Subcutaneous abdominal adipose tissue (tissue), 5 donors: Measurements from ENCODE around the gene PHF3.

Experiments used
- H3K27ac ChIP-seq: one replicate; pipeline ENCODE4 v1.7.0; 2013; ENCODE audit warnings: low read depth, mild to moderate bottlenecking, inconsistent platforms, low read length, moderate library complexity
- H3K27me3 ChIP-seq, 5 donors: one replicate each; pipeline ENCODE4 v1.7.0; 2013; ENCODE audit warnings: low read length in 5 of 5, inconsistent platforms in 1 of 5; ENCODE audit not compliant: control insufficient read depth in 5 of 5, insufficient read depth in 4 of 5
- H3K36me3 ChIP-seq, 5 donors: one replicate each; pipeline ENCODE4 v1.7.0; 2013; ENCODE audit warnings: low read length in 5 of 5; ENCODE audit not compliant: control insufficient read depth in 5 of 5, insufficient read depth in 5 of 5
- H3K4me1 ChIP-seq, 5 donors: one replicate each; pipeline ENCODE4 v1.7.0; 2013; ENCODE audit warnings: low read length in 5 of 5, mild to moderate bottlenecking in 3 of 5, moderate library complexity in 1 of 5; ENCODE audit not compliant: control insufficient read depth in 5 of 5, insufficient read depth in 5 of 5
- H3K4me3 ChIP-seq, 5 donors: one replicate each; pipeline ENCODE4 v1.7.0; 2013; ENCODE audit warnings: low read length in 5 of 5, low read depth in 1 of 5
- H3K9ac ChIP-seq, 5 donors: one replicate each; pipeline ENCODE4 v1.7.0; 2013; ENCODE audit warnings: low read length in 5 of 5, mild to moderate bottlenecking in 4 of 5, moderate library complexity in 3 of 5
- H3K9me3 ChIP-seq, 5 donors: one replicate each; pipeline ENCODE4 v1.7.0; 2013; ENCODE audit warnings: low read length in 5 of 5; ENCODE audit not compliant: control insufficient read depth in 5 of 5
- donor health status: healthy.
- donor health status: healthy.
- donor health status: healthy.
- donor health status: healthy.
- donor health status: healthy.

The PHF3 gene

DNA sequence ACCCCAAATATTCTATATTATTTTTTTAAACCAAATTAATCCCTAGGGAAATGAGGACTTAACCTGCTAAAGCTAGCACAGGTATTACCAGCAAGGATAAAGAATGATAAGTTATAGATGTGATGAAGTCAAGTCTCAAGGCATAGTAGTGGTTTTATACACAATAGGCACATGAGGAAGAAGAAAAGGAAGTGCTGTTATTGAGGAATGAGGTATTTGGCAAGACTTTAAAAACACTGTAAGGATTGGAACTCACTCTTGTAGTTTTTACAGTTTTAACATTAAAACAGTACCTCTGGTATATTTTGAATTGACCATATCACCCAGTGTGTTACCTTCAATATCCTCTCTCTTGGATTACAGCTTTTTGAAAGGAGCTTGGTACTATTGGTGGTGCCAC, 54.6 kb downstream of the PHF3 start:
- Histone ChIP-seq H3K36me3 (peaks cover 0 to 15% (median 3%) of the 10 kb centered on the region in 5 donors), H3K9me3 (no peaks in the 10 kb centered on the region), H3K9ac (no peak overlapping the region)

DNA sequence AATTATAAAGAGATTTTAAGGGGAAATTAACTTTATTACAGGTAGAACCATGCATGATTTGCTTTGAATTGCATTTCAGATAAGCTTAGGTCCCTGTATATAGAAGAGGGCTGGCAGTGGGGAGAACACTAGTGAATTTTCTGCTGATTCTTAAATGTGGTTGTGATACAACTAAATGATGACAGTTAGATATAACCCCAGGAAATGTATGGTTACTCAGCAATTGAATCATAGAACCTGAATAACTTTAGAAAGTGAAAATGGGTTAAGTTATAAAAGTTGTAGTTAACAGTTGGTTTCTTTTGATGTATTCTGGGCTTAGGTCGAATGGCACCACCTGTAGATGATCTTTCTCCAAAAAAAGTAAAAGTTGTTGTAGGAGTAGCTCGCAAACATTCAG, 70.1 kb downstream of the PHF3 start:
- H3K4me1 ChIP-seq, result no peaks in the 10 kb centered on the region

More for the DNA sequence above, 54.6 kb downstream of the PHF3 start:
- no peak overlapping the region for H3K4me3 ChIP-seq
- H3K4me1 ChIP-seq, result no peaks in the 10 kb centered on the region
- H3K27ac ChIP-seq, result no peak overlapping the region
- H3K27me3 ChIP-seq, result no peaks in the 10 kb centered on the region

GRCh38 chr6:63706630-63707029, 71.0 kb downstream of the PHF3 start:
- no peaks in the 10 kb centered on the region for H3K9me3 ChIP-seq
- H3K36me3 ChIP-seq, result peaks cover 50 to 74% (median 64%) of the 10 kb centered on the region in 5 donors
- no peak overlapping the region for H3K4me3 ChIP-seq
- no peak overlapping the region for H3K9ac ChIP-seq
- H3K27me3 ChIP-seq, result no peaks in the 10 kb centered on the region
- no peak overlapping the region for H3K27ac ChIP-seq
- H3K4me1 ChIP-seq, result no peaks in the 10 kb centered on the region

More for the DNA sequence above, 70.1 kb downstream of the PHF3 start:
- H3K9ac ChIP-seq, result no peak overlapping the region
- H3K27me3 ChIP-seq, result no peaks in the 10 kb centered on the region
- H3K4me3 ChIP-seq, result no peak overlapping the region
- no peak overlapping the region for H3K27ac ChIP-seq
- H3K9me3 ChIP-seq, result no peaks in the 10 kb centered on the region
- peaks cover 43 to 70% (median 64%) of the 10 kb centered on the region in 5 donors for H3K36me3 ChIP-seq

GRCh38 chr6:63708631-63709030, 73.0 kb downstream of the PHF3 start:
- Histone ChIP-seq H3K9me3 (no peaks in the 10 kb centered on the region), H3K9ac (no peak overlapping the region), H3K4me1 (no peaks in the 10 kb centered on the region), H3K27ac (no peak overlapping the region), H3K36me3 (peaks cover 61 to 78% (median 64%) of the 10 kb centered on the region in 5 donors), H3K27me3 (no peaks in the 10 kb centered on the region), H3K4me3 (no peak overlapping the region)

DNA sequence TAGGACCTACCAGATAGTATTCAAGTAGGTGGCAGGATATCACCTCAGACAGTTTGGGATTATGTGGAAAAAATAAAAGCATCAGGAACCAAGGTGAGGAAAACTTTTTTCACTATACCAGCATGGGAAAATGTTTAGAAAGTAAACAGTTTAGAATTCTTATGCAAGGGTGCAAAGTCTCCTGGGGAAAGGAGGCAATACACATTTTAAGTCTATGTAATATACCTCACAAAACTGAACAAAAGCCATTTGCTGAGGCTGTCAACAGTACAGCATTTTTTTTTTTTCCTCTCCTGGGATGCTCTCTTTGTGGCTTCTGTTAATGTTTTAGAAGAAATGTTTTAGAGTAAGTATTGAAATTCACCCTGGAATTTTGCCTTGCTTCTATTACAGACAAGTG, 73.5 kb downstream of the PHF3 start:
- Histone ChIP-seq H3K27ac (no peak overlapping the region), H3K4me1 (no peaks in the 10 kb centered on the region), H3K36me3 (peaks cover 57 to 73% (median 60%) of the 10 kb centered on the region in 5 donors), H3K27me3 (no peaks in the 10 kb centered on the region), H3K4me3 (no peak overlapping the region), H3K9ac (no peak overlapping the region), H3K9me3 (no peaks in the 10 kb centered on the region)

DNA sequence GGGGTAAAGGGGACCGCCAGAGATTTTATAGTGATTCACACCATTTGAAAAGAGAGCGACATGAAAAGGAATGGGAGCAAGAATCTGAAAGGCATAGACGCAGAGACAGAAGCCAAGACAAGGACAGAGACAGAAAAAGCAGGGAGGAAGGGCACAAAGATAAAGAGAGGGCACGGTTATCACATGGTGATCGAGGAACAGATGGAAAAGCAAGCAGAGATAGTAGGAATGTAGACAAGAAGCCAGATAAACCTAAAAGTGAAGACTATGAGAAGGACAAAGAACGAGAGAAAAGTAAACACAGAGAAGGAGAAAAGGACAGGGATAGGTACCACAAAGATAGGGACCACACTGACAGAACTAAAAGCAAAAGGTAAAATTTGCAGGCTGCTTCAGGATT, 77.7 kb downstream of the PHF3 start:
- Histone ChIP-seq H3K27ac (no peak overlapping the region), H3K4me1 (no peaks in the 10 kb centered on the region), H3K27me3 (no peaks in the 10 kb centered on the region), H3K36me3 (peaks cover 38 to 48% (median 42%) of the 10 kb centered on the region in 5 donors), H3K9me3 (no peaks in the 10 kb centered on the region), H3K4me3 (no peak overlapping the region), H3K9ac (no peak overlapping the region)

GRCh38 chr6:63714091-63714490, 78.5 kb downstream of the PHF3 start:
- H3K27ac ChIP-seq, result no peak overlapping the region

GRCh38 chr6:63716169-63716568, 80.6 kb downstream of the PHF3 start:
- Histone ChIP-seq H3K27me3 (no peaks in the 10 kb centered on the region), H3K9ac (no peak overlapping the region), H3K9me3 (no peaks in the 10 kb centered on the region), H3K4me3 (no peak overlapping the region), H3K4me1 (no peaks in the 10 kb centered on the region), H3K36me3 (peaks cover 21 to 28% (median 24%) of the 10 kb centered on the region in 5 donors), H3K27ac (no peak overlapping the region)

More at GRCh38 chr6:63714091-63714490, 78.5 kb downstream of the PHF3 start:
- Histone ChIP-seq H3K4me3 (no peak overlapping the region), H3K36me3 (peaks cover 38 to 46% (median 40%) of the 10 kb centered on the region in 5 donors), H3K4me1 (no peaks in the 10 kb centered on the region), H3K27me3 (no peaks in the 10 kb centered on the region), H3K9ac (no peak overlapping the region), H3K9me3 (no peaks in the 10 kb centered on the region)

- peaks cover 0 to 15% (median 0%) of the 10 kb centered on the region in 5 donors for H3K36me3 ChIP-seq
- H3K27me3 ChIP-seq, result no peaks in the 10 kb centered on the region
- H3K9me3 ChIP-seq, result no peaks in the 10 kb centered on the region
- H3K9ac ChIP-seq, result no peak overlapping the region
- no peak overlapping the region for H3K27ac ChIP-seq
- no peaks in the 10 kb centered on the region for H3K4me1 ChIP-seq
- no peak overlapping the region for H3K4me3 ChIP-seq
These were observed 85.6 kb downstream of the PHF3 start for GRCh38 chr6:63721181-63721580.

- Histone ChIP-seq H3K9me3 (no peaks in the 10 kb centered on the region), H3K36me3 (peaks cover 0 to 11% (median 0%) of the 10 kb centered on the region in 5 donors), H3K27ac (no peak overlapping the region), H3K9ac (no peak overlapping the region), H3K4me3 (no peak overlapping the region), H3K27me3 (no peaks in the 10 kb centered on the region), H3K4me1 (no peaks in the 10 kb centered on the region)
These were observed 89.1 kb downstream of the PHF3 start for GRCh38 chr6:63724721-63725120.

GRCh38 chr6:63730311-63730710, 94.7 kb downstream of the PHF3 start:
- H3K4me3 ChIP-seq, result no peak overlapping the region
- H3K27me3 ChIP-seq, result no peaks in the 10 kb centered on the region
- H3K9me3 ChIP-seq, result no peaks in the 10 kb centered on the region
- H3K4me1 ChIP-seq, result no peaks in the 10 kb centered on the region
- H3K36me3 ChIP-seq, result peaks cover 0 to 5% (median 0%) of the 10 kb centered on the region in 5 donors
- H3K9ac ChIP-seq, result no peak overlapping the region
- no peak overlapping the region for H3K27ac ChIP-seq
